ENCODE measurements around the gene GRHL1.

GRHL1 gene

GRCh38 chr2:9990736-9991135 lies 39.2 kb downstream of the GRHL1 start:
- Histone ChIP-seq H3K36me3 (ENCODE audit: insufficient read depth, low read length) (no peaks in the 10 kb centered on the region), H3K27me3 (ENCODE audit: control insufficient read depth in 1 of 2, insufficient read depth in 2 of 2, low read length in 2 of 2) (no peaks in the 10 kb centered on the region), H3K9ac (ENCODE audit: low read length) (no peak overlapping the region), H3K27ac (ENCODE audit: low read depth, low read length) (no peak overlapping the region), H3K4me1 (ENCODE audit: insufficient read depth, low read length) (peaks cover 2% of the 10 kb centered on the region), H3K9me3 (ENCODE audit: low read length) (no peaks in the 10 kb centered on the region), H3K4me3 (ENCODE audit: low read depth in 1 of 2, low read length in 2 of 2) (no peak overlapping the region)

- Histone ChIP-seq H3K9me3 (ENCODE audit: low read length) (no peaks in the 10 kb centered on the region), H3K9ac (ENCODE audit: low read length) (no peak overlapping the region), H3K4me1 (ENCODE audit: insufficient read depth, low read length) (no peaks in the 10 kb centered on the region), H3K27ac (ENCODE audit: low read depth, low read length) (no peak overlapping the region), H3K36me3 (ENCODE audit: insufficient read depth, low read length) (no peaks in the 10 kb centered on the region), H3K4me3 (ENCODE audit: low read depth in 1 of 2, low read length in 2 of 2) (no peak overlapping the region), H3K27me3 (ENCODE audit: control insufficient read depth in 1 of 2, insufficient read depth in 2 of 2, low read length in 2 of 2) (no peaks in the 10 kb centered on the region)
Observed at GRCh38 chr2:9991221-9991620, 39.7 kb downstream of the GRHL1 start.

GRCh38 chr2:9991829-9992273 lies 40.4 kb downstream of the GRHL1 start:
- Histone ChIP-seq H3K9ac (ENCODE audit: low read length) (no peak overlapping the region), H3K36me3 (ENCODE audit: insufficient read depth, low read length) (no peaks in the 10 kb centered on the region), H3K27ac (ENCODE audit: low read depth, low read length) (no peak overlapping the region), H3K9me3 (ENCODE audit: low read length) (no peaks in the 10 kb centered on the region), H3K4me3 (ENCODE audit: low read depth in 1 of 2, low read length in 2 of 2) (no peak overlapping the region), H3K4me1 (ENCODE audit: insufficient read depth, low read length) (peaks cover 3% of the 10 kb centered on the region), H3K27me3 (ENCODE audit: control insufficient read depth in 1 of 2, insufficient read depth in 2 of 2, low read length in 2 of 2) (no peaks in the 10 kb centered on the region)

DNA sequence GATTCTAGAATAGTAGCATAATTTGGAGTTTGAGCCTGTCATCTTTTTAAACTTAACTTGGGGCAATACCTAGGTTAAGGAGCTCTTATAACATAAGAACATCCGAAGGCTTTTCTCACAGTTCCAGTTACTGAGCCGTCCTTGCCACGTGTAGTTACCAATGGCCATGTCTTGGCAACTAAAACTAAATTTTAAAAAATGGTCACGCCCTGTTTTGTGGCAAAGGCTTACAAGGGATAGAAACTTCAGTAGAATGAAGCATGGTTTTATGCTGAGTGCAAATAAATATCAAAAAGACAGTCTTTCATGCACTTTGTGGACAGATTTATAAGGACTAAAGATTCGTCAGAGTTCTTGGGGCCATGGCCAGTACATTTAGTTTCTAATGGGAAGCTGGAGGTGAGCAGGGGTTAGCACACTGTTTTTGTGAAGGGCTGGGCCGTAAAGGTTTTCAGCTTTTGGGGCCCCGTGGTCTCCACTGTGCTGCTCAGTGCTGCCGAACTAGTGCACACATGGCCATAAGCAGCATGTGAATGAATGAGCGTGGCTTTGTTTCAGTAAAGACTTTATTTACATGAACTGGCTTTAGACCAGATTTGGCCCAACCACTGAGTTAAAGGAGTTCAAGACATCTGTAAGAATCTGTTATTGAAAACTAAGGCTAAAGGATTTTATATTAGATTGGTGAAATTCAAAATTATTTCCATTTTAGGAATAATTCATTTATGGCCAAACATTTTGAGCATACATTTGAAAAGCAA lies 41.1 kb downstream of the GRHL1 start:
- Histone ChIP-seq H3K27ac (ENCODE audit: low read depth, low read length) (no peak overlapping the region), H3K4me1 (ENCODE audit: insufficient read depth, low read length) (peaks cover 5% of the 10 kb centered on the region), H3K36me3 (ENCODE audit: insufficient read depth, low read length) (no peaks in the 10 kb centered on the region), H3K9ac (ENCODE audit: low read length) (no peak overlapping the region), H3K9me3 (ENCODE audit: low read length) (no peaks in the 10 kb centered on the region), H3K27me3 (ENCODE audit: control insufficient read depth in 1 of 2, insufficient read depth in 2 of 2, low read length in 2 of 2) (no peaks in the 10 kb centered on the region), H3K4me3 (ENCODE audit: low read depth in 1 of 2, low read length in 2 of 2) (no peak overlapping the region)

DNA sequence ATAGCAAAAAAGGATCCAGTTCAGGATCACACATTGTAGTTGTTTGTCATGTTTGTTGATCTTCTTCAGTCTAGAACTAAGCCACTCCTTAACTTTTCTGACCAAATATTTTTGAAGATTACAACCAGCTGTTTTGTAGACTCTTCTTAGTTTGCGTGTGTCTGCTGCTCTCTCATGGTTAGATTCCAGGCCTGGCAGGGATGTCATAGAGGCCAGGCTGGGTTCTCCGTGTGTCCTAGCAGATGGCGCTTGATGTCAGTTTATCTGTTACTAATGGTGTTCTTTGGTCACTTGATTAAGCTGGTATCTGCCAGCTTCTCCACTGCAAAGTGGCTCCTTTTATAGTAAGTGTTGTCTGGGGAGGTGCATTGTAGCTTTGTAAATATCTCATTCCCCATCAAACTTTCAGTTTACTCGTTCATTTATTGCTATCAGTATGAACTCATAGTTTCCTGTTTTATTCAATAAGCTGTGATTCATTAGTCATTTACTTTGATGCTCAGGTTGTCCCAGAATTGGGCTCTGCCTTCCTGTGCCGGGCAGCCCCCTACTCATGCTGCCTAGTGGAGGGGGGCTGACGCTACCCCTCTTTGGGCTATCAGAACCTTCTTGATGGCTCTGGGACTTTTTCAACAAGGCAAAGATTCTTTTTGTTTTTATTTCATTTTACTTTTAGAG lies 42.1 kb downstream of the GRHL1 start:
- Histone ChIP-seq H3K27ac (ENCODE audit: low read depth, low read length) (no peak overlapping the region), H3K9me3 (ENCODE audit: low read length) (no peaks in the 10 kb centered on the region), H3K4me1 (ENCODE audit: insufficient read depth, low read length) (peaks cover 5% of the 10 kb centered on the region)

DNA sequence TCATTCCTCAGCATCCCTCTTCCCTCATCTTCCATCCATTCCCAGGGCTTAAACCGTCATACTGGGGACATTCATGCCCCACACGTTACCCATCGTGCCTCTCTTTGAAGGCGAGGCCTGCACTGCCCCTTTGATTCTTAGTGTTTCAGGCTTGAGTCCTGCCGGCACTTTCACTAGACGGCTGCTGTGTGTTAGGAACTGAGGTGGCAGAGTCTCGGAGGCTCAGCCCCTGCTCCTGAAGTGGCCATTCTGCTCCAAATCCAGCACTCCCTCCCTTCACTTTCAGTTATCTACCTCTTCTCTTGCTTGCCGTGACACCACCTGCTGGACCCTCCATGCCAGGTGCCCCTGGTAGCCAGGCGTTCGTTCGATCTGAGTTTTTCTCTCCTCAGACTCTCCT lies 43.0 kb downstream of the GRHL1 start:
- no peak overlapping the region for H3K4me3 ChIP-seq (ENCODE audit: low read depth in 1 of 2, low read length in 2 of 2)
- peaks cover 5% of the 10 kb centered on the region for H3K4me1 ChIP-seq (ENCODE audit: insufficient read depth, low read length)
- no peaks in the 10 kb centered on the region for H3K36me3 ChIP-seq (ENCODE audit: insufficient read depth, low read length)
- H3K27ac ChIP-seq (ENCODE audit: low read depth, low read length): no peak overlapping the region
- no peaks in the 10 kb centered on the region for H3K27me3 ChIP-seq (ENCODE audit: control insufficient read depth in 1 of 2, insufficient read depth in 2 of 2, low read length in 2 of 2)
- no peak overlapping the region for H3K9ac ChIP-seq (ENCODE audit: low read length)
- H3K9me3 ChIP-seq (ENCODE audit: low read length): no peaks in the 10 kb centered on the region

More for the DNA sequence above, 42.1 kb downstream of the GRHL1 start:
- Histone ChIP-seq H3K27me3 (ENCODE audit: control insufficient read depth in 1 of 2, insufficient read depth in 2 of 2, low read length in 2 of 2) (no peaks in the 10 kb centered on the region), H3K36me3 (ENCODE audit: insufficient read depth, low read length) (no peaks in the 10 kb centered on the region), H3K9ac (ENCODE audit: low read length) (no peak overlapping the region), H3K4me3 (ENCODE audit: low read depth in 1 of 2, low read length in 2 of 2) (no peak overlapping the region)

- no peaks in the 10 kb centered on the region for H3K36me3 ChIP-seq (ENCODE audit: insufficient read depth, low read length)
Observed at GRCh38 chr2:9995059-9995458, 43.6 kb downstream of the GRHL1 start.

DNA sequence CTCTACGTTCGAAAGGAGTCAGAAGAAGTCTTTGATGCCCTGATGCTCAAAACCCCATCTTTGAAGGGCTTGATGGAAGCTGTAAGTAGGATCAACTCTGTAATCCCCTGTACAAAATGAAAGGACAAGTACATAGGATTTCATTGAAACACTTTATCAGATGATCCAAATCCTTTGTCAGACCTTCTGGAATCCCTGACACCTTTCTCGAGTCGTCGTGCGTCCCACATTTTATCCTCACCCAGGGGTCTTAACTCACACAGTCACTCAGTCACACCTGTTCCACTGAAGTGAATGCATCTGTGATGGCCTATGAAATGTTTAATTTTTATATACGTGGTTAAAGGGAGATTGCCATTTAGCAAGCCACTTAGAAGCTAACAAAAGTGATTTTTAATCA lies 44.8 kb downstream of the GRHL1 start:
- Histone ChIP-seq H3K36me3 (ENCODE audit: insufficient read depth, low read length) (no peaks in the 10 kb centered on the region), H3K9ac (ENCODE audit: low read length) (no peak overlapping the region), H3K4me1 (ENCODE audit: insufficient read depth, low read length) (peaks cover 5% of the 10 kb centered on the region), H3K9me3 (ENCODE audit: low read length) (no peaks in the 10 kb centered on the region), H3K27me3 (ENCODE audit: control insufficient read depth in 1 of 2, insufficient read depth in 2 of 2, low read length in 2 of 2) (no peaks in the 10 kb centered on the region), H3K4me3 (ENCODE audit: low read depth in 1 of 2, low read length in 2 of 2) (no peak overlapping the region), H3K27ac (ENCODE audit: low read depth, low read length) (no peak overlapping the region)

More at GRCh38 chr2:9995059-9995458, 43.6 kb downstream of the GRHL1 start:
- no peak overlapping the region for H3K9ac ChIP-seq (ENCODE audit: low read length)
- no peak overlapping the region for H3K4me3 ChIP-seq (ENCODE audit: low read depth in 1 of 2, low read length in 2 of 2)
- no peak overlapping the region for H3K27ac ChIP-seq (ENCODE audit: low read depth, low read length)
- no peaks in the 10 kb centered on the region for H3K9me3 ChIP-seq (ENCODE audit: low read length)
- H3K27me3 ChIP-seq (ENCODE audit: control insufficient read depth in 1 of 2, insufficient read depth in 2 of 2, low read length in 2 of 2): no peaks in the 10 kb centered on the region
- peaks cover 5% of the 10 kb centered on the region for H3K4me1 ChIP-seq (ENCODE audit: insufficient read depth, low read length)

DNA sequence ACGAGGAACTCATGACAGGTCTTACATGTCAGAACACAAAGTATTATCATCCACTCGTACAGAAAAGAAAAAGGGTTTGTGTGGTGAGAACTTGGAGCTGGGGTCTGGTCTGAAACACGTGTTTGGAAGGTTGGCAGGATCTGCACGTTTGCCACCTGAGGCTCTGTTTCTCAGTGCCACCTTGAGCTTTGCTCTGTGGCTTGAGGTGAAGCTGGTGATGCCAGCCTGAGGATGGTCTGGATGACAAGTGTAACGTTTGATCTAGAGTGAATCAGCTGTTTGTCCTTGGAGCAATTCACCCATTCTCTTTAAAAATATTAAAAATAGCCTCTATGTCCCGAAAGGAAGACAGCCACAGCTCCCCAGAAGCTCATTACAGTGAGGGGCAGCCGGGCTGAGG lies 46.4 kb downstream of the GRHL1 start:
- H3K9ac ChIP-seq (ENCODE audit: low read length): no peak overlapping the region
- H3K27me3 ChIP-seq (ENCODE audit: control insufficient read depth in 1 of 2, insufficient read depth in 2 of 2, low read length in 2 of 2): no peaks in the 10 kb centered on the region
- no peaks in the 10 kb centered on the region for H3K9me3 ChIP-seq (ENCODE audit: low read length)
- peaks cover 5% of the 10 kb centered on the region for H3K4me1 ChIP-seq (ENCODE audit: insufficient read depth, low read length)
- no peak overlapping the region for H3K27ac ChIP-seq (ENCODE audit: low read depth, low read length)
- H3K36me3 ChIP-seq (ENCODE audit: insufficient read depth, low read length): no peaks in the 10 kb centered on the region
- H3K4me3 ChIP-seq (ENCODE audit: low read depth in 1 of 2, low read length in 2 of 2): no peak overlapping the region

- no peaks in the 10 kb centered on the region for H3K27me3 ChIP-seq (ENCODE audit: control insufficient read depth in 1 of 2, insufficient read depth in 2 of 2, low read length in 2 of 2)
- H3K4me1 ChIP-seq (ENCODE audit: insufficient read depth, low read length): peaks cover 5% of the 10 kb centered on the region
- no peaks in the 10 kb centered on the region for H3K36me3 ChIP-seq (ENCODE audit: insufficient read depth, low read length)
- no peak overlapping the region for H3K4me3 ChIP-seq (ENCODE audit: low read depth in 1 of 2, low read length in 2 of 2)
- H3K9me3 ChIP-seq (ENCODE audit: low read length): no peaks in the 10 kb centered on the region
- H3K9ac ChIP-seq (ENCODE audit: low read length): no peak overlapping the region
- no peak overlapping the region for H3K27ac ChIP-seq (ENCODE audit: low read depth, low read length)
Observed at GRCh38 chr2:9998916-9999654, 47.6 kb downstream of the GRHL1 start.

- Histone ChIP-seq H3K36me3 (ENCODE audit: insufficient read depth, low read length) (no peaks in the 10 kb centered on the region), H3K27me3 (ENCODE audit: control insufficient read depth in 1 of 2, insufficient read depth in 2 of 2, low read length in 2 of 2) (no peaks in the 10 kb centered on the region), H3K4me1 (ENCODE audit: insufficient read depth, low read length) (peaks cover 5% of the 10 kb centered on the region), H3K9ac (ENCODE audit: low read length) (no peak overlapping the region), H3K9me3 (ENCODE audit: low read length) (no peaks in the 10 kb centered on the region), H3K4me3 (ENCODE audit: low read depth in 1 of 2, low read length in 2 of 2) (no peak overlapping the region), H3K27ac (ENCODE audit: low read depth, low read length) (no peak overlapping the region)
Observed at GRCh38 chr2:9999693-10000092, 48.2 kb downstream of the GRHL1 start.

Measured in muscle layer of colon (tissue), 2 donors.